HuH-7 (cell line): ENCODE measurements around the gene RAMACL.
"Not testable (repeated sequence)": the region's sequence is repeated elsewhere in the genome, so short reads cannot be mapped to it uniquely, and the experiment has no call there.

ENCODE experiments used
- DNase-seq: peaks from one replicate; pipeline ENCODE4 v3.0.0; 2011; ENCODE audit warnings: low spot score

Gene RAMACL

GRCh38 chr6:166586424-166587156, at the start of gene RAMACL:
Gene RAMACL (minus strand): TSS chr6:166586678. CDS start chr6:166586477, 201 bp downstream.
- peak; percentile 67 for DNase-seq

GRCh38 chr6:166635013-166635970, 48.8 kb upstream of the RAMACL start:
- DNase-seq = no peak

- not testable (repeated sequence) for DNase-seq
These were observed 48.1 kb upstream of the RAMACL start for GRCh38 chr6:166634581-166634980.

- no peak for DNase-seq
These were observed 47.5 kb upstream of the RAMACL start for GRCh38 chr6:166633732-166634535.

- DNase-seq = no peak
These were observed 46.3 kb upstream of the RAMACL start for GRCh38 chr6:166632731-166633130.

GRCh38 chr6:166630462-166630861, 44.0 kb upstream of the RAMACL start:
- DNase-seq = no peak

GRCh38 chr6:166629628-166630027, 43.1 kb upstream of the RAMACL start:
- no peak for DNase-seq

GRCh38 chr6:166627875-166628801, 41.7 kb upstream of the RAMACL start:
- DNase-seq = peak; percentile 64

- peak; percentile 96 for DNase-seq
These were observed 40.8 kb upstream of the RAMACL start, which contains the start of gene RPS6KA2 for GRCh38 chr6:166627033-166627874. Gene RPS6KA2 (minus strand): TSS chr6:166627251. CDS start chr6:166627019, 232 bp downstream.

GRCh38 chr6:166626177-166627032, 39.9 kb upstream of the RAMACL start:
- DNase-seq = no peak

- DNase-seq = no peak
These were observed 38.9 kb upstream of the RAMACL start for GRCh38 chr6:166625356-166625755.

GRCh38 chr6:166624275-166624674, 37.8 kb upstream of the RAMACL start:
- DNase-seq = no peak

- no peak for DNase-seq
These were observed 36.8 kb upstream of the RAMACL start for GRCh38 chr6:166623318-166623717.

GRCh38 chr6:166621114-166621540, 34.6 kb upstream of the RAMACL start:
- no peak for DNase-seq

- DNase-seq = no peak
These were observed 34.1 kb upstream of the RAMACL start for GRCh38 chr6:166620478-166621113.

- no peak for DNase-seq
These were observed 33.4 kb upstream of the RAMACL start for GRCh38 chr6:166619912-166620311.

GRCh38 chr6:166618866-166619761, 32.6 kb upstream of the RAMACL start:
- no peak for DNase-seq
